ENCODE data around the gene CCDC141.

DNA sequence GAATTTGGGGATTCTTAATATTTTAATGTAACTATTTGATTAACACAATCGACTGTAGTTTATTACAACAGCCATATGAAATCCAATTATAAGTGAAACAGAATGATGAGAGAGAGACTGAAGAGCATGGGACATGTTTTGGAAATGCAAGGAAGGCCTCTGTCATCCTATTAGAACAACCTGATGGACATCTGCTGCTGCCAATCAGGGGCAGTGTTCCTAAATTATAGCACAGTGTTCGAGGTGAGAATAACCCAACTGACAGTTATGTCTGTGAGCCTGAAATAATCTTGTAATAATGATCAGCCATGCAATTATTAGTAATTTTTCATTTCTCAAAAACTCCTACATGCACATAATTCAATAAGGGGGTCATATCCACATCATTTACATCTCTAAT, 73.6 kb downstream of the CCDC141 start:
- TF ChIP-seq POLR2A (IDR thresholded peaks at IDR 0.05) (no peak), POLR2AphosphoS5 (IDR thresholded peaks at IDR 0.05) (no peak), EP300 (IDR thresholded peaks at IDR 0.05) (no peak)
- TF ChIP-seq, protein P1, sequence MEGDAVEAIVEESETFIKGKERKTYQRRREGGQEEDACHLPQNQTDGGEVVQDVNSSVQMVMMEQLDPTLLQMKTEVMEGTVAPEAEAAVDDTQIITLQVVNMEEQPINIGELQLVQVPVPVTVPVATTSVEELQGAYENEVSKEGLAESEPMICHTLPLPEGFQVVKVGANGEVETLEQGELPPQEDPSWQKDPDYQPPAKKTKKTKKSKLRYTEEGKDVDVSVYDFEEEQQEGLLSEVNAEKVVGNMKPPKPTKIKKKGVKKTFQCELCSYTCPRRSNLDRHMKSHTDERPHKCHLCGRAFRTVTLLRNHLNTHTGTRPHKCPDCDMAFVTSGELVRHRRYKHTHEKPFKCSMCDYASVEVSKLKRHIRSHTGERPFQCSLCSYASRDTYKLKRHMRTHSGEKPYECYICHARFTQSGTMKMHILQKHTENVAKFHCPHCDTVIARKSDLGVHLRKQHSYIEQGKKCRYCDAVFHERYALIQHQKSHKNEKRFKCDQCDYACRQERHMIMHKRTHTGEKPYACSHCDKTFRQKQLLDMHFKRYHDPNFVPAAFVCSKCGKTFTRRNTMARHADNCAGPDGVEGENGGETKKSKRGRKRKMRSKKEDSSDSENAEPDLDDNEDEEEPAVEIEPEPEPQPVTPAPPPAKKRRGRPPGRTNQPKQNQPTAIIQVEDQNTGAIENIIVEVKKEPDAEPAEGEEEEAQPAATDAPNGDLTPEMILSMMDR (IDR thresholded peaks at IDR 0.05), result no peak
